ENCODE measurements around the gene PSTPIP1. TPM values are rescaled to one million over a fixed set of nuclear protein-coding genes. Genes with fewer than 3 reads are reported as not detected.

PSTPIP1 gene
- total and polyA plus RNA-seq, 2 of the 13 experiments (the other 11 are each of a cell fraction or from before 2014, with no cell fraction given), result 4.4 to 8.7 TPM

GRCh38 chr15:77004189-77004588, 9.3 kb downstream of the PSTPIP1 start (continued):
- TF ChIP-seq DR1 (CRISPR knock-in tag; IDR thresholded peaks at IDR 0.05), result no peak
- TF ChIP-seq ZNF605 (CRISPR knock-in tag; IDR thresholded peaks at IDR 0.05), result no peak
- no peak for TF ChIP-seq MNT (IDR thresholded peaks at IDR 0.05)
- TF ChIP-seq ZFP82 (CRISPR knock-in tag; IDR thresholded peaks at IDR 0.05; ENCODE audit: borderline replicate concordance), result no peak
- TF ChIP-seq ZNF496 (CRISPR knock-in tag; IDR thresholded peaks at IDR 0.05; ENCODE audit: insufficient replicate concordance), result no peak
- TF ChIP-seq SOX13 (IDR thresholded peaks at IDR 0.05), result no peak
- TF ChIP-seq SOX13 (CRISPR knock-in tag; conservative IDR thresholded peaks at IDR 0.05 in 1 of 2, IDR thresholded peaks at IDR 0.05 in 1 of 2), result no peak
- TF ChIP-seq ZNF747 (CRISPR knock-in tag; IDR thresholded peaks at IDR 0.05; ENCODE audit: borderline replicate concordance), result no peak
- TF ChIP-seq E2F5 (CRISPR knock-in tag; conservative IDR thresholded peaks at IDR 0.05), result no peak
- no peak for TF ChIP-seq THAP8 (CRISPR knock-in tag; IDR thresholded peaks at IDR 0.05; ENCODE audit: borderline replicate concordance)
- TF ChIP-seq RXRB (CRISPR knock-in tag; IDR thresholded peaks at IDR 0.05; ENCODE audit: borderline replicate concordance), result no peak

All from HepG2 (cell line).